Fibroblast of lung (primary cell): ENCODE measurements around the gene PDZK1.

ENCODE experiments used
- CTCF ChIP-seq, 2 donors: IDR thresholded peaks in 1 of 2; conservative IDR thresholded peaks in 1 of 2; 1 replicate in 1 of 2; 2 replicates in 1 of 2; pipeline ENCODE4 v1.5.1; 2011 to 2012; ENCODE audit warnings: low read length in 2 of 2, control low read depth in 1 of 2, inconsistent platforms in 1 of 2, low read depth in 1 of 2, mild to moderate bottlenecking in 1 of 2
- EZH2 ChIP-seq: IDR thresholded peaks from 2 replicates; pipeline ENCODE4 v1.5.1; 2012; ENCODE audit warnings: low read length, control low read depth, mild to moderate bottlenecking; ENCODE audit errors: missing control alignments

DNA sequence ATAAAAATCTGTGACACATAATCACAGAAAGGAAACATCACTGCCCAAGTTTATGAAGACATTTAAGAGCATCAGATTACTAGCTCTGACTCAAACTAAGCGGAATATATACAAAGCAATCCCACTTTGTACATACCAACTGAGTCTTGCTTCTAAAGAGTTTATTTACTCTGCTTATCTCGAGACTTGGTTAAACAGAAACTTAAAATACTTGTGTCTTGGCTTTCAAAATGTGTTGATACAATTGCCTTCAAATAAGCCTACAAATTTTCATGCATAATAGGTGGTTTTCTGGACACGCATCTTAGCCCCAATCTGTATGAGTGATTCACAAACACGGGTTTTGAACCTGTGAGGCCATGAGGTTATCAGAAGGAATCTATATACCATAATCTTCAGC, 33.1 kb upstream of the PDZK1 start:
- TF ChIP-seq CTCF (conservative IDR thresholded peaks at IDR 0.05 in 1 of 2, IDR thresholded peaks at IDR 0.05 in 1 of 2; ENCODE audit: low read depth in 1 of 2, low read length in 2 of 2) (no peak), EZH2 (no peak)
